ENCODE results near the gene INTS7.

The INTS7 gene

GRCh38 chr1:212035123-212035834 lies at the start of gene INTS7, which contains the start of gene DTL:
Gene INTS7, minus strand, starts transcription at chr1:212035557. Its CDS starts 120 bp downstream, at chr1:212035437.
Gene DTL, plus strand, starts transcription at chr1:212035748. Its CDS starts 143 bp downstream, at chr1:212035891.
- H3K27ac ChIP-seq: peak within 1 kb of the TSS; percentile 31 to 93 (median 89); a peak in 21 of 22 replicates
- H3K9me3 ChIP-seq (replicated peaks in 1 of 11): no peaks in the 10 kb centered on the region
- peak within 1 kb of the TSS; percentile 71 to 90 (median 84) for H3K4me3 ChIP-seq
- no peak for TF ChIP-seq Cebpa-rat (IDR thresholded peaks at IDR 0.05)
- H3K4me1 ChIP-seq: peaks cover 53 to 78% (median 65%) of the 10 kb centered on the region in 10 experiments
- peak within 1 kb of the TSS; percentile 71 to 92 (median 87) for H3K9ac ChIP-seq
- no peaks in the 10 kb centered on the region for H3K27me3 ChIP-seq
- H3K36me3 ChIP-seq: peaks cover 0 to 63% (median 29%) of the 10 kb centered on the region in 11 experiments; a peak in 15 of 22 replicates
- H3K4me2 ChIP-seq: peak within 1 kb of the TSS; percentile 81 to 97 (median 92)
- H4K20me1 ChIP-seq: peaks cover 0 to 68% (median 45%) of the 10 kb centered on the region in 11 experiments; a peak in 15 of 22 replicates

GRCh38 chr1:212082765-212083406 lies 47.5 kb upstream of the INTS7 start:
- peaks cover 0 to 4% (median 1%) of the 10 kb centered on the region in 10 experiments; a peak in 11 of 20 replicates for H3K4me1 ChIP-seq
- peaks cover 0 to 19% (median 7%) of the 10 kb centered on the region in 11 experiments; a peak in 10 of 22 replicates for H3K9me3 ChIP-seq (replicated peaks in 1 of 11)
- no peaks in the 10 kb centered on the region; a peak in 1 of 22 replicates for H4K20me1 ChIP-seq
- no peak overlapping the region for H3K4me2 ChIP-seq
- no peak for TF ChIP-seq Cebpa-rat (IDR thresholded peaks at IDR 0.05)
- peaks cover 0 to 100% (median 98%) of the 10 kb centered on the region in 11 experiments; a peak in 20 of 22 replicates for H3K36me3 ChIP-seq
- H3K27ac ChIP-seq: no peak overlapping the region
- H3K27me3 ChIP-seq: no peaks in the 10 kb centered on the region
- H3K4me3 ChIP-seq: no peak overlapping the region
- no peak overlapping the region for H3K9ac ChIP-seq

GRCh38 chr1:212078826-212079225 lies 43.5 kb upstream of the INTS7 start:
- H3K27me3 ChIP-seq: no peaks in the 10 kb centered on the region
- H3K4me2 ChIP-seq: no peak overlapping the region
- no peaks in the 10 kb centered on the region for H3K4me1 ChIP-seq
- H3K9ac ChIP-seq: no peak overlapping the region
- no peak overlapping the region for H3K4me3 ChIP-seq
- peaks cover 0 to 19% (median 7%) of the 10 kb centered on the region in 11 experiments; a peak in 10 of 22 replicates for H3K9me3 ChIP-seq (replicated peaks in 1 of 11)
- H4K20me1 ChIP-seq: no peaks in the 10 kb centered on the region
- no peak for TF ChIP-seq Cebpa-rat (IDR thresholded peaks at IDR 0.05)
- no peak overlapping the region for H3K27ac ChIP-seq
- peaks cover 0 to 98% (median 93%) of the 10 kb centered on the region in 11 experiments; a peak in 20 of 22 replicates for H3K36me3 ChIP-seq

GRCh38 chr1:212077028-212077427 lies 41.7 kb upstream of the INTS7 start:
- Histone ChIP-seq H4K20me1 (no peaks in the 10 kb centered on the region), H3K4me2 (no peak overlapping the region), H3K9ac (no peak overlapping the region), H3K4me1 (no peaks in the 10 kb centered on the region), H3K36me3 (peaks cover 0 to 98% (median 93%) of the 10 kb centered on the region in 11 experiments; a peak in 20 of 22 replicates), H3K27ac (no peak overlapping the region), H3K9me3 (replicated peaks in 1 of 11) (peaks cover 0 to 11% (median 0%) of the 10 kb centered on the region in 11 experiments; a peak in 6 of 22 replicates), H3K4me3 (no peak overlapping the region), H3K27me3 (no peaks in the 10 kb centered on the region)
- TF ChIP-seq Cebpa-rat (IDR thresholded peaks at IDR 0.05): no peak

- H4K20me1 ChIP-seq: peaks cover 0 to 8% (median 0%) of the 10 kb centered on the region in 11 experiments; a peak in 2 of 22 replicates
- H3K27me3 ChIP-seq: no peaks in the 10 kb centered on the region
- no peaks in the 10 kb centered on the region for H3K4me1 ChIP-seq
- no peak overlapping the region for H3K4me3 ChIP-seq
- peaks cover 0 to 98% (median 92%) of the 10 kb centered on the region in 11 experiments; a peak in 20 of 22 replicates for H3K36me3 ChIP-seq
- no peak overlapping the region for H3K27ac ChIP-seq
- no peaks in the 10 kb centered on the region for H3K9me3 ChIP-seq (replicated peaks in 1 of 11)
- no peak overlapping the region for H3K4me2 ChIP-seq
- H3K9ac ChIP-seq: no peak overlapping the region
- TF ChIP-seq Cebpa-rat (IDR thresholded peaks at IDR 0.05): no peak
These were observed 39.5 kb upstream of the INTS7 start for GRCh38 chr1:212074856-212075255.

- Histone ChIP-seq H3K9ac (no peak overlapping the region), H3K36me3 (peaks cover 0 to 98% (median 92%) of the 10 kb centered on the region in 11 experiments; a peak in 19 of 22 replicates), H3K27me3 (no peaks in the 10 kb centered on the region)
These were observed 39.0 kb upstream of the INTS7 start for GRCh38 chr1:212074313-212074712.

GRCh38 chr1:212073490-212073889 lies 38.1 kb upstream of the INTS7 start:
- no peaks in the 10 kb centered on the region for H3K4me1 ChIP-seq
- peaks cover 0 to 98% (median 92%) of the 10 kb centered on the region in 11 experiments; a peak in 18 of 22 replicates for H3K36me3 ChIP-seq
- H3K27me3 ChIP-seq: no peaks in the 10 kb centered on the region
- H4K20me1 ChIP-seq: peaks cover 0 to 8% (median 0%) of the 10 kb centered on the region in 11 experiments; a peak in 2 of 22 replicates
- no peak overlapping the region for H3K27ac ChIP-seq
- no peak for TF ChIP-seq Cebpa-rat (IDR thresholded peaks at IDR 0.05)
- no peak overlapping the region for H3K9ac ChIP-seq
- H3K4me2 ChIP-seq: no peak overlapping the region
- no peaks in the 10 kb centered on the region for H3K9me3 ChIP-seq (replicated peaks in 1 of 11)
- no peak overlapping the region for H3K4me3 ChIP-seq

More at GRCh38 chr1:212074313-212074712, 39.0 kb upstream of the INTS7 start:
- Histone ChIP-seq H3K4me2 (no peak overlapping the region), H3K9me3 (replicated peaks in 1 of 11) (no peaks in the 10 kb centered on the region), H3K4me1 (no peaks in the 10 kb centered on the region), H3K27ac (no peak overlapping the region), H4K20me1 (peaks cover 0 to 8% (median 0%) of the 10 kb centered on the region in 11 experiments; a peak in 2 of 22 replicates), H3K4me3 (no peak overlapping the region)
- TF ChIP-seq Cebpa-rat (IDR thresholded peaks at IDR 0.05): no peak

- no peak for TF ChIP-seq Cebpa-rat (IDR thresholded peaks at IDR 0.05)
- no peak overlapping the region for H3K4me2 ChIP-seq
- no peak overlapping the region for H3K27ac ChIP-seq
- no peak overlapping the region for H3K4me3 ChIP-seq
- no peaks in the 10 kb centered on the region for H3K9me3 ChIP-seq (replicated peaks in 1 of 11)
- no peak overlapping the region for H3K9ac ChIP-seq
- no peaks in the 10 kb centered on the region for H3K4me1 ChIP-seq
- H3K27me3 ChIP-seq: no peaks in the 10 kb centered on the region
- peaks cover 0 to 98% (median 92%) of the 10 kb centered on the region in 11 experiments; a peak in 18 of 22 replicates for H3K36me3 ChIP-seq
- H4K20me1 ChIP-seq: peaks cover 0 to 8% (median 0%) of the 10 kb centered on the region in 11 experiments; a peak in 2 of 22 replicates
These were observed 36.7 kb upstream of the INTS7 start for GRCh38 chr1:212072047-212072446.
